Uterus (tissue), 4 donors: ENCODE measurements around the gene SIM1. TPM values are rescaled to one million over a fixed set of nuclear protein-coding genes. Genes with fewer than 3 reads are reported as not detected.

Experiments used
- DNase-seq, 2 donors: peaks; one replicate each; pipeline ENCODE4 v3.0.0-alpha.2; 2019 to 2020
- H3K27ac ChIP-seq, 2 donors: fragments of 200-600 bp; sonication (generic); 1 replicate in 1 of 2; 2 replicates in 1 of 2; pipeline ENCODE4 v1.5.1; 2016 to 2018
- H3K27me3 ChIP-seq, 2 donors: fragments of 200-600 bp; sonication (generic); one replicate each; pipeline ENCODE4 v1.5.1; 2018 to 2019; ENCODE audit warnings: control low read depth in 1 of 2
- H3K36me3 ChIP-seq, 2 donors: fragments of 200-600 bp; sonication (generic); one replicate each; pipeline ENCODE4 v1.5.1; 2019; ENCODE audit warnings: control low read depth in 1 of 2
- H3K4me1 ChIP-seq, 2 donors: fragments of 200-600 bp; sonication (generic); one replicate each; pipeline ENCODE4 v1.5.1; 2018 to 2019; ENCODE audit warnings: control low read depth in 1 of 2
- H3K4me3 ChIP-seq, 2 donors: fragments of 200-600 bp; sonication (generic); 1 replicate in 1 of 2; 2 replicates in 1 of 2; pipeline ENCODE4 v1.5.1; 2018 to 2019; ENCODE audit warnings: mild to moderate bottlenecking in 1 of 2
- H3K9me3 ChIP-seq, 2 donors: fragments of 200-600 bp; sonication (generic); one replicate each; pipeline ENCODE4 v1.5.1; 2019; ENCODE audit warnings: control low read depth in 1 of 2
- POLR2A ChIP-seq, 2 donors: fragments of 450-650 bp; IDR thresholded peaks; one replicate each; pipeline ENCODE4 v1.6.1; 2016; ENCODE audit warnings: antibody characterized with exemption in 2 of 2, mild to moderate bottlenecking in 1 of 2, moderate library complexity in 1 of 2
- intact Hi-C: fragments of 100-400 bp; cut with DNase I; formaldehyde crosslinking; loops from one replicate; pipeline ENCODE4 v1.15.1; 2023; ENCODE audit warnings: low total_unique reads
- total RNA-seq, 4 donors: library from RNA; depleted of rRNA in 3 of 4; stranded (reverse); fragments of >200 nt in 3 of 4; gene quantifications; one replicate each; pipeline versions ENCODE4 v1.1.0 to v1.2.4, GENCODE V29; 2014 to 2023
- TF ChIP-seq, protein P1 (sequence below), 4 experiments: fragments of 200-600 bp in 2 of 4; fragments of 450-650 bp in 2 of 4; sonication (generic) in 2 of 4; IDR thresholded peaks; one replicate each; pipeline ENCODE4 v1.5.1; 2016 to 2019; ENCODE audit warnings: antibody characterized with exemption in 4 of 4, mild to moderate bottlenecking in 2 of 4, moderate library complexity in 1 of 4
- donor health status: DM: yes; HTN: yes; CAD: no.

Gene SIM1
- total RNA-seq, 4 donors from 2014 or later: under 0.01 TPM; not detected in 3

DNA sequence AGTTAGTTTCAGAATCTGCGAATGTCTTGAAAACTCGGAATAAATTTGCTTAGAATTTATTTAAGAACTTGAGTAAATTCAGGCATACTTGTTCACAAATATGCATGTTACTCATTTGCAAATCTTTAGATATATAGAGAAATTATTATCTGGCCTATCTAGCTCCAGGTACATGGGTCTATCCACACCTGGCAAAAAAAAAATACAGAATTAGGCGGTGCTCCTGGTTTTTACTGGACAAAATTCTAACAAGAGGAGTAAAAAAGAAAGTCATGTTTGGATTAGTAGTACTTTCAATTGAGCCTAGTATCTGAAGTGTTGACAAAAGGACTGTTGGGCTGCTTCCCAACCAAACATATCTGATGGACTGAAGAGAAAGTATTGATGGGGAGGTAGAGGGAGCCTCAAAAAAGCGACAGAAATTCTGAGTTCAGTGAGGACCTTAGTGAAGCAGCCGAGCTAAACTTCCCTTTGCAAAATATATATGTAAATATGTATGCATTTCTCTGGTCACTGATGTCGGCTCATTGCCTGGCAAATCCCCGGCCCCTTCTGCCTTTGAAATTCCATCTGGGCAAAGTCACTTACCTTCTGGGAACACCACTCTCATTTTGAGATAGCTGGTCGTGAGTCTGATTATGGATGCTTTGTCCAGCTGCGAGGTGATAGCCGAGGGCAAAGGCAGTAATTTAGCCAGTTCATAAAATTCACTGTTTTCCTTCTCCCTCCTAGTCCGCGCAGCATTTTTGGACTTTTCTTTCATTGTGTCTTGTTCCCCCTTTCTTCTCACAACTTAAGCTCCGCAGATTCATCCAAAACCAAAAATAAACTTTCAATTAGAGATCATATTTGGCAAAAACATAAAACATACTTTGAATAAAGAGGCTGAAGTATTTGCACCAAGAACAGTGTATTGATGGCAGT is 1.8 kb downstream of the SIM1 start:
- DNase-seq: no peak
- Histone ChIP-seq H3K27ac (no peak overlapping the region), H3K9me3 (no peaks in the 10 kb centered on the region), H3K27me3 (peaks cover 16 to 98% of the 10 kb centered on the region in 2 donors), H3K4me1 (no peaks in the 10 kb centered on the region), H3K4me3 (no peak overlapping the region), H3K36me3 (no peaks in the 10 kb centered on the region)
- intact Hi-C loops: no loop called here
- TF ChIP-seq, protein P1, sequence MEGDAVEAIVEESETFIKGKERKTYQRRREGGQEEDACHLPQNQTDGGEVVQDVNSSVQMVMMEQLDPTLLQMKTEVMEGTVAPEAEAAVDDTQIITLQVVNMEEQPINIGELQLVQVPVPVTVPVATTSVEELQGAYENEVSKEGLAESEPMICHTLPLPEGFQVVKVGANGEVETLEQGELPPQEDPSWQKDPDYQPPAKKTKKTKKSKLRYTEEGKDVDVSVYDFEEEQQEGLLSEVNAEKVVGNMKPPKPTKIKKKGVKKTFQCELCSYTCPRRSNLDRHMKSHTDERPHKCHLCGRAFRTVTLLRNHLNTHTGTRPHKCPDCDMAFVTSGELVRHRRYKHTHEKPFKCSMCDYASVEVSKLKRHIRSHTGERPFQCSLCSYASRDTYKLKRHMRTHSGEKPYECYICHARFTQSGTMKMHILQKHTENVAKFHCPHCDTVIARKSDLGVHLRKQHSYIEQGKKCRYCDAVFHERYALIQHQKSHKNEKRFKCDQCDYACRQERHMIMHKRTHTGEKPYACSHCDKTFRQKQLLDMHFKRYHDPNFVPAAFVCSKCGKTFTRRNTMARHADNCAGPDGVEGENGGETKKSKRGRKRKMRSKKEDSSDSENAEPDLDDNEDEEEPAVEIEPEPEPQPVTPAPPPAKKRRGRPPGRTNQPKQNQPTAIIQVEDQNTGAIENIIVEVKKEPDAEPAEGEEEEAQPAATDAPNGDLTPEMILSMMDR (IDR thresholded peaks at IDR 0.05): no peak
- TF ChIP-seq POLR2A (IDR thresholded peaks at IDR 0.05): no peak

DNA sequence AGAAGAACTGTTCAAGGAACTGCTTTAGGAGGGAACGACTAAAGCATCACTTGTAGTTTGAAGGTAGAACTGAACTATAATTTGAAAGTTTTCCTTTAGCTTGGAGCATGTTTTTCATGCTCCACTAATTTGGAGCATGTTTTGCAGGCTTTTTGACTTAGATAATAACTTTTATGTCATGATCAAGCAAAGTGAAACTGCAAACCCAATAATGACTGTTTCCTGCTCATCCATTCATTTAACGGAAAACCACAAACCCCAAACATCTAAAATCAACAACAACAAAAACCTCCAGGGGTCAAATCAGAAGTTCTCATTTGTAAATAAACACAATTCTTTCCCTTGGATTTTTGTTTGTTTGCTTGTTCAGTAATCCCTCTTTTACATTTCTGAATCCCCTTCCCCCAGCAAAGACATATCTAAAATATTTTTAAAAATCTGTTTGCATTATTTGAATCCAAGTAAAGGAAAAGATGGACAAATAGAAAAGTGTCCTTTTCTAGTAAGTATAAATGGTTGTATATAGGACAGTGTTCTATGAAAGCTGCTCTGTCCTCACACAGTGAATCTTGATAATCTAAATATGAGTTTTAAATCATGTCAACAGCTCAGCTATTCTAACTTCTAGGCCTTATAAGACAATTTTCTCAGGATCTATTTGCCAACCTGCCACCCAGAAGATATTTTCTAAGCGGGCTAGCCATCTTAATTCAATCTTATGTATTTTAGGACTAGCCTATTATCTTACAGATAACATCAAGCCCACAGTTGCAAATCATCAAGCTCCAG is 2.6 kb downstream of the SIM1 start:
- intact Hi-C loops: no loop called here
- Histone ChIP-seq H3K4me1 (no peaks in the 10 kb centered on the region), H3K27me3 (peaks cover 16 to 98% of the 10 kb centered on the region in 2 donors), H3K9me3 (no peaks in the 10 kb centered on the region), H3K36me3 (no peaks in the 10 kb centered on the region), H3K4me3 (no peak overlapping the region), H3K27ac (no peak overlapping the region)
- no peak for DNase-seq
- no peak for TF ChIP-seq POLR2A (IDR thresholded peaks at IDR 0.05)
- TF ChIP-seq, protein P1 (IDR thresholded peaks at IDR 0.05): no peak

DNA sequence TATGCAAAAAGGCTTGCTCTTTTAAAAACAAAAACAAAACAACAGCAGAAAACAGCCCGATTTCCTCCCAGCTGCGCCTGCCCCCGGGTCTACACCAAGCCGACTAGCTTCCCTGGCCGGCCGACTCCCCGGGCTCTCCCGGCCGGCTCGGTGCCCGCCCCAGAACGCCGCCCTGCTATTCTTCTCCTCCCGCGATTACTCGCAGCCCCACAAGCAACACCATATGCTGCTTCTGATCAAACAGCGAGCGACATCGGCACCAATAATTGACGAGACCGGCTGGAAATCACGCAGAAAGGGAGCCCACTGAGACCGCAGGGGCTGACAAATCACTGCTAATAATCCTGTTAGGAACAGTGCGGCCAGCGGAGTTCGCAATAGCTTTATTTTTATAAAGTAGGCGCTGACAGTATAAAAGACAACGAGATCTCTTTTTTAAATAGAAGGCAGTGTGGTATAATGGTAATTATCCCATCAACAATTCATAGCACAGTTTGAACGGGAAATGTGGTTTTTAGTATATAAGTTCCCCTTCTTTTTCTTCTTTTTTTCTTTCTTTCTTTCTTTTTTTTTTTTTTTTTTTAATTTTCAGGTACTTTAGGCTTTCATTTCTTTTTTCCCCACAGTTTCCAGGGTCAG is 3.3 kb downstream of the SIM1 start:
- Histone ChIP-seq H3K4me1 (no peaks in the 10 kb centered on the region), H3K9me3 (no peaks in the 10 kb centered on the region), H3K27ac (no peak overlapping the region), H3K36me3 (no peaks in the 10 kb centered on the region), H3K27me3 (peaks cover 17 to 98% of the 10 kb centered on the region in 2 donors), H3K4me3 (no peak overlapping the region)
- no peak for DNase-seq
- intact Hi-C loops: no loop called here
- TF ChIP-seq, protein P1 (IDR thresholded peaks at IDR 0.05): no peak
- TF ChIP-seq POLR2A (IDR thresholded peaks at IDR 0.05): no peak

DNA sequence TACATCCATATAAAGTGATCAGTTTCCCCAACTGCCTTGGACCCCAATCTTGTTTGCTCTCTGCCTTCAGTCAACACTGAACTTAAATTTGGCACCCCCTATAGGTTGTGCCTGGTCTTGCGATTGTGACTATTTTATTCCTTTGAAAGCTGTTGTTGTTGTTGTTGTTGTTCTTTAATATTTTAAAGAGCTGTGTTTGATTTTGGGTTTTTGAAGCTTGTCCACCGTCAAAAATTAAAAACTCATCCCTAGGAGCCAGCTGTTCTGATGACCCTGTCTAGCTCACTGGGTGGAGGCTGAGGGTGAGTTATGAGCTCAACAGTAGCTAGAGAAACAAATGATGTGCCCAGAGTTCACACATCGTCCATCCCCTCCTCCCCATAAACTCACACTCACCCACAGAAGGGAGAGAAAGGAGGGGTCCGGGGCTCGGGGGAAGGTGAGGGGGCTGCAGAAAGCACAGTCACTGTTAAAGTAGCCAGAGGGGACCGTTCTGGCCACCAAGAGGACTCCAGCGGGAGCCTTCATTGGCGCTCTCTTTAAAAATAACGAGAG is 4.0 kb downstream of the SIM1 start:
- intact Hi-C loops: no loop called here

More for the DNA sequence above, 4.0 kb downstream of the SIM1 start:
- Histone ChIP-seq H3K36me3 (no peaks in the 10 kb centered on the region), H3K4me1 (no peaks in the 10 kb centered on the region), H3K9me3 (no peaks in the 10 kb centered on the region), H3K4me3 (no peak overlapping the region), H3K27me3 (peaks cover 22 to 98% of the 10 kb centered on the region in 2 donors), H3K27ac (no peak overlapping the region)
- no peak for DNase-seq
- TF ChIP-seq, protein P1 (IDR thresholded peaks at IDR 0.05): no peak
- TF ChIP-seq POLR2A (IDR thresholded peaks at IDR 0.05): no peak
